Left lung (tissue), 10 donors: Measurements from ENCODE around the gene KLF17. TPM values are rescaled to one million over a fixed set of nuclear protein-coding genes. Genes with fewer than 3 reads are reported as not detected.

Source experiments
- ATAC-seq: fragments of 200-7000 bp; cut with Tn5 transposase; one replicate; pipeline ENCODE4 v1.9.1; 2020; ENCODE audit warnings: moderate library complexity
- DNase-seq, 4 donors: peaks; one replicate each; pipeline ENCODE4 v3.0.0-alpha.2; 2013 to 2020
- H3K27ac ChIP-seq, 2 donors: fragments of 200-600 bp; sonication (generic) in 1 of 2; one replicate each; pipeline versions ENCODE4 v1.5.0 to v1.8.0; 2020 to 2021
- H3K27me3 ChIP-seq, 2 donors: fragments of 200-600 bp; sonication (generic) in 1 of 2; one replicate each; pipeline versions ENCODE4 v1.5.0 to v1.8.0; 2020 to 2021
- H3K36me3 ChIP-seq, 2 donors: fragments of 200-600 bp; sonication (generic) in 1 of 2; one replicate each; pipeline versions ENCODE4 v1.5.0 to v1.8.0; 2020 to 2021
- H3K4me1 ChIP-seq, 2 donors: fragments of 200-600 bp; one replicate each; pipeline ENCODE4 v1.8.0; 2021
- H3K4me3 ChIP-seq, 2 donors: fragments of 200-600 bp; sonication (generic) in 1 of 2; one replicate each; pipeline versions ENCODE4 v1.5.0 to v1.8.0; 2020 to 2021; ENCODE audit warnings: mild to moderate bottlenecking in 1 of 2
- H3K9me3 ChIP-seq, 2 donors: fragments of 200-600 bp; sonication (generic) in 1 of 2; one replicate each; pipeline versions ENCODE4 v1.5.0 to v1.8.0; 2020 to 2021
- intact Hi-C, 2 donors: fragments of 100-400 bp; cut with DNase I; formaldehyde crosslinking; loops; one replicate each; pipeline versions ENCODE4 v1.11.2 to v1.14.2; 2022
- polyA plus RNA-seq, 6 donors: library from polyadenylated mRNA; unstranded; fragments of 120-200 nt; gene quantifications; one replicate each; pipeline ENCODE4 v1.2.1, GENCODE V29; 2013; ENCODE audit not compliant: insufficient read length in 6 of 6
- total RNA-seq, 2 donors: library from RNA; stranded (reverse); fragmentation: NEBNext Ultra II Directional; extraction: Animal tissue kit (Norgen Biotek cat#: 25700); gene quantifications; one replicate each; pipeline ENCODE4 v1.2.1, GENCODE V29; 2021
- TF ChIP-seq, protein P1 (sequence below), 2 donors: fragments of 200-600 bp; sonication (generic) in 1 of 2; IDR thresholded peaks; one replicate each; pipeline versions ENCODE4 v1.5.0 to v1.8.0; 2021; ENCODE audit warnings: antibody characterized with exemption in 2 of 2
- donor health status: DM: no; HTN: yes; CAD: no.
- donor health status: DM: no; HTN: no; CAD: no.

KLF17 gene
- total and polyA plus RNA-seq, 8 donors = 0.04 to 0.29 (median 0.07) TPM; not detected in 2

DNA sequence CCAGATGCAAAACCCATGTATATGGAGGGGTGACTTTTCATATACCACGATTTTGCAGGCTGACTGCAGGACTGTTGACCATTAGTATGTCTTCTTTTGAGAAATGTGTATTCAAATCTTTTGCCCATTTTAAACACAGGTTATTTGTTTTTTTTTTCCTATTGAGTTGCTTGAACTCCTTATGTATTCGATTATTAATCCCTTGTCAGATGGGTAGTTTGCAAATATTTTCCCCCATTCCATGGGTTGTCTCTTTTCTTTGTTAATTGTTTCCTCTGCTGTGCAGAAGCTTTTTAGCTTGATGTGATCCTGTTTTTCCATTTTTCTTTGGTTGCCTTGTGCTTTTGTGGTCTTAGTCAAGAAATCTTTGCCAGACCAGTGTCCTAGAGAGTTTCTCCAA, 24.6 kb upstream of the KLF17 start:
- H3K27ac ChIP-seq = no peak overlapping the region
- no peaks in the 10 kb centered on the region for H3K9me3 ChIP-seq
- intact Hi-C loops = no loop called here
- TF ChIP-seq, protein P1, sequence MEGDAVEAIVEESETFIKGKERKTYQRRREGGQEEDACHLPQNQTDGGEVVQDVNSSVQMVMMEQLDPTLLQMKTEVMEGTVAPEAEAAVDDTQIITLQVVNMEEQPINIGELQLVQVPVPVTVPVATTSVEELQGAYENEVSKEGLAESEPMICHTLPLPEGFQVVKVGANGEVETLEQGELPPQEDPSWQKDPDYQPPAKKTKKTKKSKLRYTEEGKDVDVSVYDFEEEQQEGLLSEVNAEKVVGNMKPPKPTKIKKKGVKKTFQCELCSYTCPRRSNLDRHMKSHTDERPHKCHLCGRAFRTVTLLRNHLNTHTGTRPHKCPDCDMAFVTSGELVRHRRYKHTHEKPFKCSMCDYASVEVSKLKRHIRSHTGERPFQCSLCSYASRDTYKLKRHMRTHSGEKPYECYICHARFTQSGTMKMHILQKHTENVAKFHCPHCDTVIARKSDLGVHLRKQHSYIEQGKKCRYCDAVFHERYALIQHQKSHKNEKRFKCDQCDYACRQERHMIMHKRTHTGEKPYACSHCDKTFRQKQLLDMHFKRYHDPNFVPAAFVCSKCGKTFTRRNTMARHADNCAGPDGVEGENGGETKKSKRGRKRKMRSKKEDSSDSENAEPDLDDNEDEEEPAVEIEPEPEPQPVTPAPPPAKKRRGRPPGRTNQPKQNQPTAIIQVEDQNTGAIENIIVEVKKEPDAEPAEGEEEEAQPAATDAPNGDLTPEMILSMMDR (IDR thresholded peaks at IDR 0.05) = no peak
- no peaks in the 10 kb centered on the region for H3K4me1 ChIP-seq
- no peak overlapping the region for H3K4me3 ChIP-seq
- no peaks in the 10 kb centered on the region for H3K36me3 ChIP-seq
- ATAC-seq = no peak
- DNase-seq = no peak
- H3K27me3 ChIP-seq = no peaks in the 10 kb centered on the region

DNA sequence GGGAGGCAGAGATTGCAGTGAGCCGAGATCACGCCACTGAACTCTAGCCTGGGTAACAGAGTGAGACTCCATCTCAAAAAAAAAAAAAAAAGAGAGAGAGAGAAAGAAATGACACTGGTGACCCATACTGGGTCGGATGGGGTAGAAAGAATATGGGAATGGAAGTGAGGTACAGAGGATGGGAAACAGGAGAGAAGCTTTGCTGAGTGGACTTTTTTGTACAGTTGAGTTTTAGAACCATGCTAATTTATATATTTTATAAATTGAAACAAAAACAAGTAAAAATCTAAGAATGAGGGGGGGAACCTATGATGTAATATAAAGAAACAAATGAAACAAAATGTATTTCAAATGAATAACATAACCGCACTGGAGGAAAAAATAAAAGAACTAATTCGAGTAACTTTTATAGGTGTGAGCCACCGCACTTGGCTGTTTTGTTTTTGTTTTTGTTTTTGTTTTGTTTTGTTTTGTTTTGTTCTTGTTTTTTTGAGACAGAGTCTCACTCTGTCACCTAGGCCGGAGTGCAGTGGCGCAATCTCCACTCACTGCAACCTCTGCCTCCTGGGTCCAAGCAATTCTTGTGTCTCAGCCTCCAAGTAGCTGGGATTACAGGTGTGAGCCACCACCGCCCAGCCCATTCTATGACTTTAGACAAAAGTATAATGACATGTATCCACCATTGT, 18.3 kb upstream of the KLF17 start:
- Histone ChIP-seq H3K27ac (no peak overlapping the region), H3K4me3 (no peak overlapping the region), H3K36me3 (no peaks in the 10 kb centered on the region), H3K27me3 (no peaks in the 10 kb centered on the region), H3K9me3 (no peaks in the 10 kb centered on the region), H3K4me1 (no peaks in the 10 kb centered on the region)
- no peak for DNase-seq
- ATAC-seq = no peak
- TF ChIP-seq, protein P1 (IDR thresholded peaks at IDR 0.05) = no peak
- intact Hi-C loops = no loop called here

DNA sequence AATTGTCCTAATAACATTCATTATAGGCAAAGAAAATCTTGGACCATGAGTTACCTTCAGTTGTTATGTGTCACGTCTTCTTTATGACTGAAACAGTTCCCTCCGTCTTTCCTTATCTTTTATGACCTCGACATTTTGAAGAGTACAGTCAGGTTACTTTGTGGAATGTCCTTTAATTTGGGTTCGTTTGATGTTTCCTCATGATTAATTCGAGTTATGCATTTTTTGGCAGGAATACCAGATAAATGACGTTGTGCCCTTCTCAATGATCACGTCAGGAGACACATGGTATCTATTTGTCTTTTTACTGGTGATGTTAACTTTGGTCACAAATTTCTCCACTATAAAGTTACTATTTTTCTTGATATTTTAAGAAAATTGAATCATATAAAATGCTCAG, 17.3 kb upstream of the KLF17 start:
- Histone ChIP-seq H3K27me3 (peaks cover 0 to 8% of the 10 kb centered on the region in 2 donors), H3K27ac (no peak overlapping the region), H3K9me3 (no peaks in the 10 kb centered on the region), H3K4me3 (no peak overlapping the region), H3K36me3 (no peaks in the 10 kb centered on the region), H3K4me1 (no peaks in the 10 kb centered on the region)
- intact Hi-C loops = no loop called here
- TF ChIP-seq, protein P1 (IDR thresholded peaks at IDR 0.05) = no peak
- DNase-seq = no peak
- ATAC-seq = no peak

DNA sequence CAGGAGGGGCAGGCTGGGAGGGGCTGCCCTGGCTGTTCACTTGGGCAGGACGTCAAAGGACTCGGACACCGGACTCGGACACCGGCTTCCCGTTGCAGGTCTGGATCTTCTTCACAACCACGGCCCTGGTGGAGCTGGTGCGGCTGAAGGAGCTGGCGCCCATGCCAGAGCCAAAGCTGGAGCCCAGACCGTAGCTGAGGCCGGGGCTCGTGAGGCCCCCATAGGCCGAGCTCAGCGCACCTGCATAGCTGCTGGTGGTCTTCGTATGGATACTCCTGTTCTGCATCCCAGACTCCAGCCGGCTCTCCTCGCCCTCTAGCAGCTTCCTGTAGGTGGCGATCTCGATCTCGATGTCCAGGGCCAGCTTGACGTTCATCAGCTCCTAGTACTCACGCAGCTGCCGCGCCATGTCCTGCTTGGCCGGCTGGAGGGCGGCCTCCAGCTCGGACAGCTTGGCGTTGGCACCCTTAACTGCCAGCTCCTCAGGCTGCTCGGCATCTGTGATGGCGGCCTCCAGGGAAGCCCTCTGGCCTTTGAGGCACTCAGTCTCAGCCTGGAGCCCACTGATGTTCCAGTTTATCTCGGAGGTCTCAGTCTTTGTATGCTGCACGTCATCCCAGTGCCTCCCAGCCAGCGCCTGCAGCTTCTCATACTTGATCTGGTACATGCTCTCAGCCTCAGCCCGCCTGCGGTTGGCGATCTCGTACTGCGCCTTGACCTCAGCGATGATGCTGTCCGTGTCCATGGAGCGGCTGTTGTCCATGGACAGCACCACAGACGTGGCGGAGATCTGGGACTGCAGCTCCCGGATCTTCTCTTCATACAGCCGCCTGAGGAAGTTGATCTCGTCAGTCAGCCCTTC, 15.1 kb upstream of the KLF17 start:
- H3K36me3 ChIP-seq = no peaks in the 10 kb centered on the region
- no peak for ATAC-seq
- H3K9me3 ChIP-seq = no peaks in the 10 kb centered on the region
- TF ChIP-seq, protein P1 (IDR thresholded peaks at IDR 0.05) = no peak
- no peaks in the 10 kb centered on the region for H3K4me1 ChIP-seq
- no peak overlapping the region for H3K27ac ChIP-seq
- intact Hi-C loops = no loop called here
- peaks cover 0 to 17% of the 10 kb centered on the region in 2 donors for H3K27me3 ChIP-seq
- no peak overlapping the region for H3K4me3 ChIP-seq
- DNase-seq = peak in 2 of 4 donors; percentile 9 to 35

DNA sequence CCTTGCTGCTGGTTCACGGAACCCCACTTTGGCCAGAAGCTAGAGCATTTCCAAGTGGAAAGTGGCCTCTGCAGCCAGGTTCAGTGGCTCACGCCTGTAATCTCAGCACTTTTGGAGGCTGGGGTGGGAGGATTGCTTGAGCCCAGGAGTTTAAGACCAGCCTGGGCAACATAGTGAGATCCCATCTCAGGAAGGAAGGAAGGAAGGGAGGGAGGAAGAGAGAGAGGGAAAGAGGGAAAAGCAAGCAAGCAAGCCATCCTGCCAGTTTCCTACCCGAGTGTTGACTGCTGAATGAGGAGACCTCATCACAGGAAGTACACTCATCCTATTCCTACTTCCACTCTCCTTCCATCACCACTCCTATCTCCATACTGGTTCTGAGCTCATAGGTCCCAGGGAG, 12.8 kb upstream of the KLF17 start:
- Histone ChIP-seq H3K36me3 (no peaks in the 10 kb centered on the region), H3K4me3 (no peak overlapping the region), H3K4me1 (no peaks in the 10 kb centered on the region), H3K27ac (no peak overlapping the region), H3K9me3 (no peaks in the 10 kb centered on the region), H3K27me3 (peaks cover 0 to 17% of the 10 kb centered on the region in 2 donors)
- DNase-seq (no peak), ATAC-seq (no peak)
- intact Hi-C loops = no loop called here
- TF ChIP-seq, protein P1 (IDR thresholded peaks at IDR 0.05) = no peak
